ENCODE measurements around the gene FTSJ3.

GRCh38 chr17:63842540-63843386 is 15.3 kb upstream of the FTSJ3 start, which contains the start of gene SMARCD2:
- TF ChIP-seq, protein P1, sequence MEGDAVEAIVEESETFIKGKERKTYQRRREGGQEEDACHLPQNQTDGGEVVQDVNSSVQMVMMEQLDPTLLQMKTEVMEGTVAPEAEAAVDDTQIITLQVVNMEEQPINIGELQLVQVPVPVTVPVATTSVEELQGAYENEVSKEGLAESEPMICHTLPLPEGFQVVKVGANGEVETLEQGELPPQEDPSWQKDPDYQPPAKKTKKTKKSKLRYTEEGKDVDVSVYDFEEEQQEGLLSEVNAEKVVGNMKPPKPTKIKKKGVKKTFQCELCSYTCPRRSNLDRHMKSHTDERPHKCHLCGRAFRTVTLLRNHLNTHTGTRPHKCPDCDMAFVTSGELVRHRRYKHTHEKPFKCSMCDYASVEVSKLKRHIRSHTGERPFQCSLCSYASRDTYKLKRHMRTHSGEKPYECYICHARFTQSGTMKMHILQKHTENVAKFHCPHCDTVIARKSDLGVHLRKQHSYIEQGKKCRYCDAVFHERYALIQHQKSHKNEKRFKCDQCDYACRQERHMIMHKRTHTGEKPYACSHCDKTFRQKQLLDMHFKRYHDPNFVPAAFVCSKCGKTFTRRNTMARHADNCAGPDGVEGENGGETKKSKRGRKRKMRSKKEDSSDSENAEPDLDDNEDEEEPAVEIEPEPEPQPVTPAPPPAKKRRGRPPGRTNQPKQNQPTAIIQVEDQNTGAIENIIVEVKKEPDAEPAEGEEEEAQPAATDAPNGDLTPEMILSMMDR (IDR thresholded peaks at IDR 0.05; ENCODE audit: insufficient read depth, low read depth, low read length), result no peak
- no peak for TF ChIP-seq EZH2 (IDR thresholded peaks at IDR 0.05; ENCODE audit: insufficient read depth, low read length)

All from astrocyte (in vitro differentiated cells and primary cell).